Thoracic aorta (tissue), 2 donors: ENCODE measurements around the gene ERMARD. TPM values are rescaled to one million over a fixed set of nuclear protein-coding genes. Genes with fewer than 3 reads are reported as not detected.

Experiments used
- ATAC-seq: fragments of 150-250 bp; one replicate; pipeline ENCODE4 v1.8.0; 2017; ENCODE audit warnings: low read depth; ENCODE audit not compliant: insufficient number of reproducible peaks, low FRiP score
- DNase-seq: peaks from one replicate; pipeline ENCODE4 v3.0.0-alpha.2; 2020; ENCODE audit warnings: low spot score
- H3K27ac ChIP-seq, 2 donors: fragments of 200-600 bp; sonication (generic); 1 replicate in 1 of 2; 2 replicates in 1 of 2; pipeline ENCODE4 v1.5.1; 2016; ENCODE audit warnings: mild to moderate bottlenecking in 2 of 2, moderate library complexity in 2 of 2
- H3K27me3 ChIP-seq: fragments of 200-600 bp; sonication (generic); replicated peaks from 2 replicates; pipeline ENCODE4 v1.6.0; 2016; ENCODE audit warnings: mild to moderate bottlenecking; ENCODE audit not compliant: insufficient read depth
- H3K36me3 ChIP-seq: fragments of 200-600 bp; sonication (generic); one replicate; pipeline ENCODE4 v1.5.1; 2016
- H3K4me1 ChIP-seq, 2 donors: fragments of 200-600 bp; sonication (generic); 1 replicate in 1 of 2; 2 replicates in 1 of 2; pipeline versions ENCODE4 v1.5.1 to v1.6.0; 2016; ENCODE audit warnings: low read depth in 2 of 2, mild to moderate bottlenecking in 1 of 2; ENCODE audit not compliant: control insufficient read depth in 1 of 2
- H3K4me3 ChIP-seq: fragments of 200-600 bp; sonication (generic); 2 replicates; pipeline ENCODE4 v1.5.1; 2016; ENCODE audit warnings: mild to moderate bottlenecking
- H3K9me3 ChIP-seq: fragments of 200-600 bp; sonication (generic); 2 replicates; pipeline ENCODE4 v1.5.1; 2016
- CTCF ChIP-seq: fragments of 200-600 bp; sonication (generic); IDR thresholded peaks from one replicate; pipeline ENCODE4 v1.5.1; 2019; ENCODE audit warnings: antibody characterized with exemption
- total RNA-seq, 2 donors: library from RNA; depleted of rRNA; stranded (reverse); fragments of >200 nt; gene quantifications; one replicate each; pipeline versions ENCODE4 v1.1.0 to v1.2.3, GENCODE V29; 2016

Gene ERMARD
- total RNA-seq, 2 donors from 2014 or later = 13.7 to 27.1 TPM

- no peaks in the 10 kb centered on the region for H3K27me3 ChIP-seq
- H3K27ac ChIP-seq = peak within 1 kb of the TSS; percentile 86 to 89
- H3K9me3 ChIP-seq = no peaks in the 10 kb centered on the region
- H3K4me1 ChIP-seq = peaks cover 22% of the 10 kb centered on the region in 2 donors
- no peaks in the 10 kb centered on the region for H3K36me3 ChIP-seq
- peak within 1 kb of the TSS; percentile 94 for H3K4me3 ChIP-seq
- DNase-seq (no peak), ATAC-seq (no peak)
- TF ChIP-seq CTCF = no peak
Observed at GRCh38 chr6:169724494-169725124, 26.8 kb upstream of the ERMARD start, which contains the start of gene PHF10. Gene PHF10, minus strand, starts transcription at chr6:169724500. Its CDS starts 569 bp downstream, at chr6:169723931.

GRCh38 chr6:169725125-169726048 is 26.0 kb upstream of the ERMARD start:
- Histone ChIP-seq H3K4me1 (peaks cover 21 to 22% of the 10 kb centered on the region in 2 donors), H3K27ac (peak overlapping the region; percentile 69 to 85), H3K27me3 (no peaks in the 10 kb centered on the region), H3K4me3 (peak overlapping the region; percentile 94), H3K9me3 (no peaks in the 10 kb centered on the region), H3K36me3 (no peaks in the 10 kb centered on the region)
- no peak for TF ChIP-seq CTCF
- ATAC-seq = no peak
- DNase-seq = peak; percentile 29

GRCh38 chr6:169726049-169726400 is 25.4 kb upstream of the ERMARD start:
- no peak overlapping the region for H3K4me3 ChIP-seq
- TF ChIP-seq CTCF = no peak
- H3K4me1 ChIP-seq = peaks cover 15 to 22% of the 10 kb centered on the region in 2 donors
- no peaks in the 10 kb centered on the region for H3K36me3 ChIP-seq
- H3K27me3 ChIP-seq = no peaks in the 10 kb centered on the region
- H3K27ac ChIP-seq = no peak overlapping the region
- H3K9me3 ChIP-seq = no peaks in the 10 kb centered on the region
- no peak for DNase-seq
- no peak for ATAC-seq

GRCh38 chr6:169726963-169727362 is 24.5 kb upstream of the ERMARD start:
- TF ChIP-seq CTCF = no peak
- Histone ChIP-seq H3K9me3 (no peaks in the 10 kb centered on the region), H3K4me3 (no peak overlapping the region), H3K27ac (no peak overlapping the region), H3K4me1 (peaks cover 6 to 15% of the 10 kb centered on the region in 2 donors), H3K36me3 (no peaks in the 10 kb centered on the region), H3K27me3 (no peaks in the 10 kb centered on the region)
- DNase-seq (no peak), ATAC-seq (no peak)

- no peak for TF ChIP-seq CTCF
- Histone ChIP-seq H3K36me3 (no peaks in the 10 kb centered on the region), H3K4me3 (no peak overlapping the region), H3K4me1 (peaks cover 0 to 4% of the 10 kb centered on the region in 2 donors), H3K27me3 (no peaks in the 10 kb centered on the region), H3K27ac (no peak overlapping the region), H3K9me3 (no peaks in the 10 kb centered on the region)
- DNase-seq (no peak), ATAC-seq (no peak)
Observed at GRCh38 chr6:169729961-169730360, 21.5 kb upstream of the ERMARD start.
